GM12873 (cell line): ENCODE results near the gene LTB4R2.

Experiments
- CTCF ChIP-seq: IDR thresholded peaks from 2 replicates; pipeline ENCODE4 v1.5.1; 2012; ENCODE audit warnings: low read depth, mild to moderate bottlenecking, moderate library complexity, low read length, control low read depth; ENCODE audit not compliant: insufficient read depth; ENCODE audit errors: missing control alignments

Gene LTB4R2, protein sequence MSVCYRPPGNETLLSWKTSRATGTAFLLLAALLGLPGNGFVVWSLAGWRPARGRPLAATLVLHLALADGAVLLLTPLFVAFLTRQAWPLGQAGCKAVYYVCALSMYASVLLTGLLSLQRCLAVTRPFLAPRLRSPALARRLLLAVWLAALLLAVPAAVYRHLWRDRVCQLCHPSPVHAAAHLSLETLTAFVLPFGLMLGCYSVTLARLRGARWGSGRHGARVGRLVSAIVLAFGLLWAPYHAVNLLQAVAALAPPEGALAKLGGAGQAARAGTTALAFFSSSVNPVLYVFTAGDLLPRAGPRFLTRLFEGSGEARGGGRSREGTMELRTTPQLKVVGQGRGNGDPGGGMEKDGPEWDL

DNA sequence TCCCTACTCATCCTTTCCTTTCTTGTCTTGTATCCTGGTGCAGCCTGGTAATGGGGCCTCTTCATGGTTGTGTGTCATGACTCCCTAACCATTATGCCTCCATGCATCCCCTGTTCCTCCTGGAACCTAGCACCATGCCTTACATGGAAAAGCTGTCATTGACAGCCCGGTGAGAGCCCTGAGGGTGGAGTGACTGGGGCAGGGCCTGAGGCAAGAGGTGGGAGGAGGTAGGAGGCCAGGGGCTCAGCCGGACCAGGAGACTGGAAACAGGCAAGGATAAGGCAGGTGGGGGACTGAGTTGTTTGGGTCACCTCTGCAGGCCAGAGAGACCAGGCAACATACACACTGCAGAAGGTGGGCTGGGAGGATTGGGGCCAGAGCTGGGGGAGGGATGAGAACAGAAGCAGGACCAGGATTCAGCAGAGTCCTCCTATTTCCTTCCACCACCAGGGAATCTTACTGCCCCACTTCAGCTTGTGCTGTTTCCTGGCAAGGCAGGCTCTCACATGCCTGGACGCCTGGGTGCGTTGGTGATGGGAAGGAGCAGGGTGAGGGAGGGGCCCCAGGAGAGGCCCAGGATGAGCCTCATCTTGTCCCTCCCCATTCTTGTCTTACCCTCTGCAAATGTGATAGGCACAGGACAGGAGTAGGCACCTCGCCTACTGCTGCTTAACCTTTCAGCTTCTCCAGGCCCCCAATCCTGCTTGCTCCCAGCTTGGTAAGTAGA, at the start of gene LTB4R2:
Gene LTB4R2 (plus strand): TSS at position 603 of the 727 bp plus-strand sequence. CDS start 525 bp downstream, outside the sequence.
- TF ChIP-seq CTCF = no peak

DNA sequence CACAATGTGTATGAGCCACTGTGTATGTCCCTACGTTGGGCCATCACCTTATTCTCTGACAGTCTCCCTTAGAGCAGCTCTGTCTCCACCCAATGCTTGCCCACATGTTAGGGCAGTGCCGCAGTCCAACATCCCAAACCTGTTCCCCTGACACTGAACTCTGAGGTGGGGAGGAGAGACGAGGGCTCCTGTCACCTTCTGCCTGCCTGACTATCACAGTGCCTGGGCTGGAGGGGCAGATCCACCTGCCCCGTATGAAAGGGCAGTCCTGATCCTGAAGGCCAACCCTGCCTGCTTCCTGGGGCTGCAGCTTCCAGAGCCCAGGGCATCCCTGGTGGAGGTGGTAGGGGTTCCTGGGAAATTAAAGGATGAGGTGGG, 49.2 kb upstream of the LTB4R2 start:
- no peak for TF ChIP-seq CTCF

DNA sequence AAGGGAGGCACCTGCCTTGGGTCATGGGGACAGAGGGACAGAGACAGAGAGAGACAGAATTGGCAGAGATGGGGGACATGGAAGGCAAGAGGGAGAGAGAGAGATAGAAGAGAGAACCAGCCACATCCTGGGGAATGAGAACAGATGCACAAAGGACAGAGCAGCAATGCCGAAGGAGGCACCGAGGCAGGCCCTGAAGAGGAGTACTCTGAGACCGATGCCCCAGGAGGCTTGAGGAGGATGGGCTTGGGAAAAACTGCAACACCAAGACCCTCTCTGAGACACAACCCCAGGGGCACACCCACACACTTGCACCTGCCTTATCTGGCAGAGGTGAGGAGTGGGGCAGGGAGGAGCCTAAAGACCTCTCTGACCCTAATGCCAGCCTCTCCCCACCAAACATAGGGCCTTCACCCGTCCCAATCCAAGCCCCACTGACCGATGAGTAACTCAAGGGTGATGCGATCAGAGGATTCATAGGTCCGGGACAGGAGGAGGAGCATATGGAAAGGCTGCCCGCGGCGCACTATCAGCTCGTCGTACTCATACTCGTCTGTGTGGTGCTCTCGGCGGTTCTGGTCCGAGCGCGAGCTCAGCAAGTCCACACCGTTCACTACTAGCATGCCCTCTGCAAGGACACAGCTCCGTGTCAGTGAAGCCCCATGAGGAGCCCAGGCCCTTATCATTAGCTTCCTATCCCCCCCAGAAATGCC, 48.5 kb upstream of the LTB4R2 start:
- no peak for TF ChIP-seq CTCF

DNA sequence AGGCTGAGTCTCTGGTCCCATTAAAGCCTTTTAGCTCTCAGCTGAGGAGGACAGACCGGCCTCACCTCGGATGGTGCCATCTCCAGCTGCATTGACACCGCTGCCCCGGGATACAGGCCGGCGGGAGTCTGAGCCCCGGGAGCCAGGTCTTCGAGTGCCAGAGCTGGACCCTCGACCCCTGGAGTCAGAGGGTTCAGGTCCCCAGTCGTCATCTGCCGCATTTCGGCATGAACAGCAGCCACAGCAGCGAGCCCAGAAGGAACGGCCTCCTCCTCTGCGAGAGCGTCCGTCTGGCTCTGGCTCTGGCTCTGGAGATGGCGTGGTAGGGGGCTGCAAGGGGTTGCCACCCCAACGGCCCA, 48.0 kb upstream of the LTB4R2 start:
- TF ChIP-seq CTCF = no peak

GRCh38 chr14:24262821-24263733, 46.9 kb upstream of the LTB4R2 start, which contains the start of gene TGM1:
Gene TGM1 (minus strand): TSS chr14:24263177. CDS start chr14:24262352, 825 bp downstream.
- no peak for TF ChIP-seq CTCF

GRCh38 chr14:24263848-24264247, 46.1 kb upstream of the LTB4R2 start:
- TF ChIP-seq CTCF = no peak
